Activated CD4-positive, CD25-positive, alpha-beta regulatory T cell treated with anti-CD3 and anti-CD28 coated beads, Interleukin-2, amount 50 U/mL, for 16 hours (primary cell): ENCODE measurements around the gene SKA3.

ENCODE experiments used
- DNase-seq: peaks from one replicate; pipeline ENCODE4 v3.0.0-alpha.2; 2020; ENCODE audit warnings: low read depth, low spot score

Gene SKA3

GRCh38 chr13:21116141-21116540 is 60.2 kb downstream of the SKA3 start:
- DNase-seq, result no peak

- DNase-seq, result no peak
Measured at GRCh38 chr13:21115231-21115630, 61.1 kb downstream of the SKA3 start.

DNA sequence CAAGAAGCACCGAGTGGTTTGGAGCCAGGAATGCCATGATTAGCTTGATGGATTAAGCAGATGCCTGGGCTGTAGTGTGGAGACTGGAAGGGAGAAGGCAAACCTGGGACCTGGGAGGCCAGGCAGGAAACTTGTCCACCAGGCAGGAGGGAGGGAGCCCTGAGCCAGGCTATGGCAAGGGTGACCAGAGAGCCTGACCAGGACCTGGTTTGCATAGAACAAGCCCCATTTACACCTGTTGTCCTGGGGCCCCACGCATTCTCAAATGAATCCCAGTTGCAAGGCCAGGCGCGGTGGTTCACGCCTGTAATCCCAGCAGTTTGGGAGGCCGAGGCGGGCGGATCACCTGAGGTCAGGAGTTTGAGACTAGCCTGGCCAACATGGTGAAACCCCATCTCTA is 64.8 kb downstream of the SKA3 start:
- DNase-seq, result no peak

GRCh38 chr13:21109168-21109567 is 67.2 kb downstream of the SKA3 start:
- DNase-seq, result no peak

DNA sequence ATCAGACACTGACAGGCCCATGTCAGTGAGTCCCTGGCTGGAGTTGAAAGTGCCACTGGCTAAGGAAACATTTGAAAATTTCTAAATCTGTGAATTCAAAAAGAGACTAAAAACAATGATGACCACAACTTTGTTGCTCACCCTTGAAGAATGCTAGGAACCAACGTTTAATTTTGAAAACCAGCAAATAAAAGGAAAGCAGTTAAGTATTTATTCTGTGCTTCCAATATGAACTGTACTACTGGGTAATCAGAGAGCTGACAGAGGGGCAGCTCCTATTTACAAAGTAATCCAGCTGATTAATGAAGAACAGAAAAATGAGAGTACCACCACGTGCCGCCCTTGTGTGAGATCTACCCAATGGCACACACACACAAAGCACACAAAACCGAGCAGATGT is 70.3 kb downstream of the SKA3 start:
- no peak for DNase-seq

DNA sequence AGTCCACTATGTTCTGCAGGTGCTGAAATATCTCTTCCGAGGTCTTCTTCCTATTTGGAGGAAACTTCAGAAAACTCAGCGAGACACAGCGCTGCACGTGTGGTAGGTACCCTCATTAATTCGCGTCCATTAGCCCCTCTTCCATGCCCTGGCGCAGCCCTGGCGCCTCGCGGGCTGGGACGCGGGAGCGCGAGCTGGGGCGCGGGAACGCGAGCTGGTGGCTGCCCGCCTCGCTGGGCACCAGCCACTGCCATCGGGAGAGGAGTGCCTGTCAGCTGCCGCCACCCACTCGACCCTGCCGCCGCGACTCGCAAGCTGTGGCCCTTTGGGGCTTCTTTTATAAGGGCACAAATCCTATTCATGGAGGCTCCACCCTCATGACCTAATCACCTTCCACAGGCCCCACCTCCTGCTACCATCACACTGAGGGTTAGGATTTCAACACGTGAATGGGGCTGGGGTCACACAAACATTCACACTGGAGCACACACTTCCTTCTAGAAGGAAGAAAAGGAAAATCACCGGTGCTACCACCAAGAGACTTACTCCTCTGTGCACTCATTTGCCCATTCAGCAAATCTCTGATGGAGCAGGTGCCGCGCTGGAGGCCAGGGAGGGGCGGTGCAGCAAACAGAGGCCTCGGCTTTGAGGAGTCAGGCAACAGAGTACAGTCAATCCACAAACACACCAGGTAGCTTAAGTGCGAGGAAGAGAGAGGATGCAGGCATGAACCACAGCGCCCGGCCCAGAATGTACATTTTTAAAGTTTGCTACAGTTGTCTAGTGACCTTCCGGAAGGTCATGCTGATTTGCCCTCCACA is 71.9 kb downstream of the SKA3 start:
- no peak for DNase-seq
